Activated T-helper 1 cell treated with Interleukin-2 at 50 U/mL for 16 hours (primary cell): ENCODE measurements around the gene GREB1.

ENCODE experiments used
- DNase-seq: peaks from one replicate; pipeline ENCODE4 v3.0.0-alpha.2; 2020; ENCODE audit warnings: low read depth

Gene GREB1

GRCh38 chr2:11581124-11581796, 47.4 kb downstream of the GREB1 start:
- DNase-seq: no peak

- no peak for DNase-seq
Measured at GRCh38 chr2:11581797-11582611, 48.2 kb downstream of the GREB1 start.

GRCh38 chr2:11582612-11582861, 48.7 kb downstream of the GREB1 start:
- DNase-seq: no peak

- peak; percentile 25 for DNase-seq
Measured at GRCh38 chr2:11582862-11583752, 49.3 kb downstream of the GREB1 start.

- peak; percentile 9 for DNase-seq
Measured at GRCh38 chr2:11583840-11584524, 50.1 kb downstream of the GREB1 start.

- no peak for DNase-seq
Measured at GRCh38 chr2:11584525-11585056, 50.7 kb downstream of the GREB1 start.

DNA sequence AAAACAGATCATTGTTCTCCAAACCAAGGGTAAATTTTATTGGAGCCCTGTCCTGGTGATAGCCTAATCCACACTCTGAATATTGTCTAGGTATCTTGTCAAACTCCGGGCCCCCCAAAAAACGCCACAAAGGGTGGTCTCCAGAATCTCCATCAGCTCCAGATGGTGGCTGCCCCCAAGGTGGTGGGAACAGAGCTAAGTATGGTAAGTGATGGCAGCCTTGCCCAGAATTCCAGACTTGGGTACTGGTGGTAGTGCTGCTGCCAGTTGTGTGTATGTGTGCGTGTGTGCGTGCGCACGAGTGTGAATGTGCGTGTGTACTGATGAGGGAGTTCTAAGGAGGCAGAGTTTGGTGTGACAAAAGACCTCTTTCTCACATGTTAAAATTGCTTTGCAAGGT, 51.2 kb downstream of the GREB1 start:
- DNase-seq: no peak

GRCh38 chr2:11588228-11589110, 54.6 kb downstream of the GREB1 start:
- no peak for DNase-seq

GRCh38 chr2:11589316-11589940, 55.6 kb downstream of the GREB1 start:
- no peak for DNase-seq

GRCh38 chr2:11590193-11590592, 56.3 kb downstream of the GREB1 start:
- no peak for DNase-seq

DNA sequence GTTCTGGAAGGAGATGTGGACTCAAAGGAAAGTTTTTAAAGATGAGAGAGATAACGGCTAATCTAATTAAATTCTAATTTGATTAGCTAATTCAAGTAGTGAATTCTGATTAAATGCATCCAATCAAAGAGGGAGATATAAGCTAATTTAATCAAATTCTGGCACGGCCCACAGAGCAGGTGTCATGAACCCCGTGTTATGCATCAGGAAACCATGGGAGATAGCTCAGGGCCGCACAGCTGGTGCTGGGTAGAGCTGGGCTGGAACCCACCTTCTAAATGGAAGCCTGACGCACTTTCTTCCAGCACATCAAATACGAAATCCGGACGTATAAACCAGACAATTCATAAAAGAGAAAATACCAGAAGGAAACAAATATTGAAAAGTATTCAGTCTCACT, 57.2 kb downstream of the GREB1 start:
- no peak for DNase-seq

GRCh38 chr2:11592671-11593574, 59.1 kb downstream of the GREB1 start:
- DNase-seq: no peak

- DNase-seq: no peak
Measured at GRCh38 chr2:11596801-11597200, 63.0 kb downstream of the GREB1 start.

GRCh38 chr2:11597538-11598225, 63.8 kb downstream of the GREB1 start:
- no peak for DNase-seq

GRCh38 chr2:11598228-11598731, 64.4 kb downstream of the GREB1 start:
- DNase-seq: no peak

- no peak for DNase-seq
Measured at GRCh38 chr2:11602563-11603204, 68.8 kb downstream of the GREB1 start.

GRCh38 chr2:11610624-11611242, 76.9 kb downstream of the GREB1 start:
- DNase-seq: no peak

GRCh38 chr2:11611251-11611650, 77.4 kb downstream of the GREB1 start:
- no peak for DNase-seq
